Stimulated activated naive B cell treated with anti-CD40 and anti-IgM and Interleukin-4, amounts not matched to agents 10 μg/mL and 1 μg/mL and 100 μg/mL, for 72 hours (primary cell): ENCODE measurements around the gene OTC.

Experiments
- ATAC-seq, 2 donors: fragments of 150-1000 bp; cut with Tn5 transposase; replicated peaks; 2 replicates each; pipeline ENCODE4 v1.10.0; 2021; ENCODE audit warnings: moderate library complexity in 1 of 2
- DNase-seq: peaks from one replicate; pipeline ENCODE4 v3.0.0; 2021
- H3K27ac Mint-ChIP-seq: one replicate; pipeline ENCODE4 v1.8.0; 2022; ENCODE audit warnings: mild to moderate bottlenecking, mixed read lengths
- H3K27me3 Mint-ChIP-seq, 2 donors: one replicate each; pipeline ENCODE4 v1.8.0; 2022; ENCODE audit warnings: mixed read lengths in 2 of 2
- H3K36me3 Mint-ChIP-seq, 2 donors: one replicate each; pipeline ENCODE4 v1.8.0; 2022; ENCODE audit warnings: mixed read lengths in 2 of 2, mild to moderate bottlenecking in 1 of 2
- H3K4me1 Mint-ChIP-seq, 2 donors: one replicate each; pipeline ENCODE4 v1.8.0; 2022; ENCODE audit warnings: mixed read lengths in 2 of 2, mild to moderate bottlenecking in 1 of 2
- H3K4me3 Mint-ChIP-seq, 2 donors: one replicate each; pipeline ENCODE4 v1.8.0; 2022; ENCODE audit warnings: mild to moderate bottlenecking in 2 of 2, mixed read lengths in 2 of 2, moderate library complexity in 1 of 2
- H3K9me3 Mint-ChIP-seq, 2 donors: one replicate each; pipeline ENCODE4 v1.8.0; 2022; ENCODE audit warnings: mixed read lengths in 2 of 2, mild to moderate bottlenecking in 1 of 2

The OTC gene

GRCh38 chrX:38336538-38337240, 15.7 kb upstream of the OTC start:
- no peak for DNase-seq
- Mint-ChIP-seq H3K27me3 (no peaks in the 10 kb centered on the region), H3K4me1 (peaks cover 3 to 7% of the 10 kb centered on the region in 2 donors), H3K9me3 (no peaks in the 10 kb centered on the region), H3K4me3 (no peak overlapping the region), H3K27ac (no peak overlapping the region), H3K36me3 (no peaks in the 10 kb centered on the region)
- no peak for ATAC-seq

DNA sequence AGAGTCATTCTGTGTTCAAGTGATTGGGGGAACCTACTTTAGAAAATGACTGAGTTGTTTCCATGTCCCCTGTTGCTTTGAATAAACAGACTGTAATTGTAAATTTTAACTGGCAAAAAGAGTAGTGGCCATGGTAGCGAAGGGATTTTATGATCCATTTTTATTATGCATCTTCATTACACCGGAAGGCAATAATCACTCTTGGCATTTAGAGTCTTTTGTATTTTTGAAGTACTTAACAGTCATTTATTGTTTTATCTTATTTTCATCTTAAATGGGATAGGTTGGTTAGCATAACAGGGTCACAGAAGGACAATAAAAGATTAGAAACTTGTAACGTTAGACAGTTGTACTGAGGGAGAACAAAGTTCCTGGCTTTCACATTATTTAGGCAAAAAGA, 11.0 kb upstream of the OTC start:
- Mint-ChIP-seq H3K4me3 (no peak overlapping the region), H3K4me1 (peaks cover 3 to 7% of the 10 kb centered on the region in 2 donors), H3K27ac (no peak overlapping the region), H3K27me3 (peaks cover 0 to 5% of the 10 kb centered on the region in 2 donors), H3K9me3 (no peaks in the 10 kb centered on the region), H3K36me3 (no peaks in the 10 kb centered on the region)
- DNase-seq (no peak), ATAC-seq (no peak)

DNA sequence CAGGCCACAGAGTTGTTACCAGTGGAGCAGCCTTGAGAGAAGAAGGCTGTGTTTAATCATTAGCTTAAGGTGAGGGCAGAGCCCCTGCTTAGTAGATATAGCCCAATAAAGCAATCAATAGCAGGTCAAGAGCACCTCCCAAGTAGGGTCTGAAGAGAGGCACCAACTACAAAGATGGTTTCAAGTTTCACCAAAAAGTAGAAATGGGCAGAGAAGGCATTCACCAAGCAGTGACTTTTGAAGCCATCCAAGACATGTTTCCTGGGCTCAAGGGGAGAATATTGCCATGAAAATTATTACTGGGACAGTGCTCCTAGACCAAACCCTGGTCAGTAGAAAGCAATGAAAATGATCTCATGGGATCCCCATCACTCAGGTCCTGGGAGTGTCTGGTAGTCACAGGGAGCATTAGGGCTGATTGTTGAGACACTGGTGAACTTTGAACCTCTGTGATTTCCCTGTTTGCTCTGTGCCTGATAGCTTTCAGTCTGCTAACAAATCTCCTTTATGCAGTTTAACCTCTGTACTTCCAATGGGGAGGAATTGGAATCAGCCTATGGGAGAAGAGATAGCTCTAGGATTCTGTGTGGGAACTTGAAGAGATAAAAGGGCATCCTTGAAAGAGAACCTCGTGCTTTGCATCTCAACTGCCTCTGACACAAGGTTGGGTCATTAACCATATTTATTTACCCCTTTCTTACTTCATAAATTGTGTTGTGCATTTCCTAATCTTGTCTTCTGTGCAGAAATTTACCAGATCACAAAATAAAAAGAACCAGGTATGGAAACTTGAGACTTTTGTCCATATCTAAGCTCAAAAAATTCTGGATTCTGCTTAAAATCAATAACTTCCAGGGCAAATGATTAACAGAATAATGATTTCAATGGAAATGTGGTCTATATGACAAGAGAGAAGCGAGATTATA, 9.3 kb upstream of the OTC start:
- no peak for ATAC-seq
- Mint-ChIP-seq H3K4me3 (no peak overlapping the region), H3K27ac (no peak overlapping the region), H3K27me3 (peaks cover 0 to 5% of the 10 kb centered on the region in 2 donors), H3K9me3 (no peaks in the 10 kb centered on the region), H3K4me1 (peaks cover 0 to 1% of the 10 kb centered on the region in 2 donors), H3K36me3 (no peaks in the 10 kb centered on the region)
- no peak for DNase-seq

DNA sequence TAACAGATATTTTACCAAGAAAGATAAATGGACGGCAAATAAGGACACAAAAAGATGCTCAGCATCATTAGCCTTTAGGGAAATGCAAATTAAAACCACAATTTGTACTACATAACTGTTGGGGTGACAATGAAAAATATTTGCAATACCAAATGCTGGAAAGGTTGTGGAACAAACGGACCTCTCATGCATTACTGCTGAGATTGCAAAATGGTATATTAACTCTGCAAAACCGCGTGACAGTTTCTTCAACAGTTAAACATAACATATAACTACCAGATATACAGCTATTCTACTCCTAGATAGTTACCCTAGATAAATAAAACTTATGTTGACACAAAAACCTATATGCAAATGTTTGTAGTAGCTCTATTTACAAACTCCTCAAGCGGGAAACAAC, 6.3 kb upstream of the OTC start:
- Mint-ChIP-seq H3K4me3 (no peak overlapping the region), H3K27me3 (peaks cover 6 to 14% of the 10 kb centered on the region in 2 donors), H3K27ac (no peak overlapping the region), H3K9me3 (no peaks in the 10 kb centered on the region), H3K4me1 (peaks cover 0 to 1% of the 10 kb centered on the region in 2 donors), H3K36me3 (no peaks in the 10 kb centered on the region)
- ATAC-seq (no peak), DNase-seq (no peak)

DNA sequence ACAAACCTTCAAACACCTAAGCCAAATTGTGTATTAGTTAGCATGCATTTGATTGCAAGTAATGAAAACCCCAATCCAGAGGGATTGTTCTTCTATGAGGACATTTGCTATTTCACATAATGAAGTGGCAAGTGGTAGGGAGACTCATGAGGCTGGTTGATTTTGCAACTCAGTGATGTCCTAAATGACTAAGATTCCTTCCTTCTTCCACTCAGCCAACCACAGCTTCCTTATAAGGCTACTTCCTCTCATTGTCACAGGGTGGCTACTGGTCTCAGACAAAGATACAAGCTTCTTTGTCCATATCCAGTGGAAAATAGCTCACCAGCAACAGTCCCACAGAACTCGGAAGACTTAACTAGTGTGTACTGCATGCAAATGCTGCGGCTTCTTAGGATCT, 5.3 kb upstream of the OTC start:
- Mint-ChIP-seq H3K27ac (no peak overlapping the region), H3K4me3 (no peak overlapping the region), H3K36me3 (no peaks in the 10 kb centered on the region), H3K4me1 (peaks cover 0 to 1% of the 10 kb centered on the region in 2 donors), H3K9me3 (no peaks in the 10 kb centered on the region), H3K27me3 (peaks cover 6 to 14% of the 10 kb centered on the region in 2 donors)
- DNase-seq (no peak), ATAC-seq (peak; percentile 56 to 78)

DNA sequence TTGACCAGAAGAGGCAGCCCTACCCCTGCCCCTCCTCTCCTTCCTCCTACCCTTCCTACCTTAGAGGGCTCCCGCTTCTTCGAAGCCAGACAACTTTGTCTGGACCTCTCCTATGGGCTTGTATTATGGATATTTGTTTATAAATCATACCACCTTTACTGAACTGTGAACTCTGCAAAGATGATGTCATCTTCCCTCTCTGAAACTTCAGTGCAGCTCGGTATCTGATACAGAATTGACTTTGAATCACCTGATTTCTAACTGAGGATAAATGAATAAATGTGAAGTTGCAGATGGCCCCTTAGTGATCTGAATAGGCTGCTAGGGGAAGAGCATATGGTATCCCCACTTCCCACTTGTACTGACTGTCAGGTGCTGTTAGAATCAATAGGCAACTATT, 1.1 kb upstream of the OTC start:
- Mint-ChIP-seq H3K4me3 (no peak overlapping the region), H3K9me3 (no peaks in the 10 kb centered on the region), H3K36me3 (no peaks in the 10 kb centered on the region), H3K27ac (no peak overlapping the region), H3K27me3 (peaks cover 6 to 9% of the 10 kb centered on the region in 2 donors), H3K4me1 (peaks cover 0 to 1% of the 10 kb centered on the region in 2 donors)
- ATAC-seq (no peak), DNase-seq (no peak)

GRCh38 chrX:38356401-38356800, 4.0 kb downstream of the OTC start:
- ATAC-seq (no peak), DNase-seq (no peak)
- Mint-ChIP-seq H3K27me3 (no peaks in the 10 kb centered on the region), H3K4me3 (no peak overlapping the region), H3K36me3 (no peaks in the 10 kb centered on the region), H3K27ac (no peak overlapping the region), H3K4me1 (no peaks in the 10 kb centered on the region), H3K9me3 (no peaks in the 10 kb centered on the region)

DNA sequence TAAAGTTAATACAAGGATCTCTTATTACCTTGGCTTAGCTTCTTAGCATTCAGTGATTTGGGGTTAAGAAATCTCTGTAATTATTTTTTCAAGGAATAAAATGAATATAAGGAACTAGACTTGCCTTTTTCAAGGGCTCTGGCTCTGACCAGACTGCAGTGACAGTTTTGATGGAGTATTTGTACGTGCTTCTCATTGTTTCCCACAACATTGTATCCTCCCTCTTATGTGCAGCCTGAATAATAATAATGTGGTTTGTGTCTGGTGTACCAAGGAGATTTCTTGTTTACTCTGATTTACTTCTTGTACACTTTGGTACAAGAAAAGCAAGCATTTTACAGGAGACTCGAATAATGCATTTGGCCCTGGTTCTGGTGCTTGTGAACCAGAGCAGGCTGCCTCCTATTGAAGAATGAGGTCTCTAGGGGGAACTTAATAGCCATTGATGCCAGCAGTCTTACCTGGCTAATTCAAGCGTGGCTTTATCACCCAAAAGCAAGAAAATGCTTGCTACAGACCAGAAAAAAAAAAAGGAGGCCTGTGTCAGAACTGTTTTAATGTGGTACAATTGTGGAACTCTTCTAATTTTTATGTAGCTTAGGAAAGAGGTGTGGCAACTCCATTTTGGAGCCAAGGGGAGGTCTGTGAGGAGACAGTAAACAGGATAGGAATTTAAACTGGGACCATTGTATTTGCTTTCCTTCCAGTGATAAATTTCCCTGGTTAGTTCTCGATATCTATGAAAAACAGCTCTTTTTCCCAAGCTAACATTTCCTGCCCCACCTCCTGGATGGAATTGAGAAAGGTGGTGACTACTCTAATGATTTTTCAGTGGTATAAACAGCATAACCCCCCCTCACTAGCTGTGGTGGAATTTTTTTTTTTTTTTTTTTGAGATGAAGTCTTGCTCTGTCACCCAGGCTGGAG, 5.6 kb downstream of the OTC start:
- H3K36me3 Mint-ChIP-seq: no peaks in the 10 kb centered on the region
- H3K27ac Mint-ChIP-seq: no peak overlapping the region
- DNase-seq (no peak), ATAC-seq (no peak)
- no peaks in the 10 kb centered on the region for H3K4me1 Mint-ChIP-seq
- H3K4me3 Mint-ChIP-seq: no peak overlapping the region
- peaks cover 0 to 4% of the 10 kb centered on the region in 2 donors for H3K27me3 Mint-ChIP-seq
- no peaks in the 10 kb centered on the region for H3K9me3 Mint-ChIP-seq

- Mint-ChIP-seq H3K4me1 (no peaks in the 10 kb centered on the region), H3K4me3 (no peak overlapping the region), H3K27ac (no peak overlapping the region), H3K36me3 (no peaks in the 10 kb centered on the region), H3K27me3 (peaks cover 0 to 8% of the 10 kb centered on the region in 2 donors), H3K9me3 (no peaks in the 10 kb centered on the region)
- DNase-seq (no peak), ATAC-seq (no peak)
These were observed 10.6 kb downstream of the OTC start for GRCh38 chrX:38363046-38363445.

DNA sequence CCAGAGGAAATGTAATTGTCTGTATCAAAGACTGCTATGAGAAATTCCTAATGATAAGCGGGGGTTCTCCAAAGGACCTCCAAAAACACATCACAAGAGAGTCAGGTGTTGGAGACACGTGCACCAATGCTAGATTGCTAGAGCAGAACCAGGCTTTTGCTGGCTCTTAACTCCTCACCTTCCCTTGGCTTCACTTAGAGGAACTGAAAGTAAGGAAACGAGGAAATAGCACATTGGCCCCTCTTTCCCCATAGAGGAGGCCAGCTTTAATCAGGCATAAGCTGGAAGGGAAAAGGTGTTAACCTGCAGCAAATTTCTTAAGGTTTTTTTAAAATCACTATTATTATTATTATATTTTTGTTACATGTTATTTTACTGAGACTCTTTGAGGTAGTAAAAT, 13.6 kb downstream of the OTC start:
- ATAC-seq (no peak), DNase-seq (no peak)
- H3K4me1 Mint-ChIP-seq: no peaks in the 10 kb centered on the region
- no peaks in the 10 kb centered on the region for H3K9me3 Mint-ChIP-seq
- no peak overlapping the region for H3K27ac Mint-ChIP-seq
- peaks cover 0 to 14% of the 10 kb centered on the region in 2 donors for H3K27me3 Mint-ChIP-seq
- H3K36me3 Mint-ChIP-seq: no peaks in the 10 kb centered on the region
- no peak overlapping the region for H3K4me3 Mint-ChIP-seq

- Mint-ChIP-seq H3K27me3 (peaks cover 0 to 16% of the 10 kb centered on the region in 2 donors), H3K4me3 (no peak overlapping the region), H3K36me3 (no peaks in the 10 kb centered on the region), H3K9me3 (no peaks in the 10 kb centered on the region), H3K4me1 (no peaks in the 10 kb centered on the region), H3K27ac (no peak overlapping the region)
- ATAC-seq: no peak
- DNase-seq: no peak
These were observed 16.4 kb downstream of the OTC start for GRCh38 chrX:38368774-38369173.

GRCh38 chrX:38371641-38372040, 19.2 kb downstream of the OTC start:
- no peaks in the 10 kb centered on the region for H3K4me1 Mint-ChIP-seq
- H3K4me3 Mint-ChIP-seq: no peak overlapping the region
- DNase-seq (no peak), ATAC-seq (no peak)
- H3K27me3 Mint-ChIP-seq: peaks cover 0 to 12% of the 10 kb centered on the region in 2 donors
- no peaks in the 10 kb centered on the region for H3K36me3 Mint-ChIP-seq
- H3K27ac Mint-ChIP-seq: no peak overlapping the region
- no peaks in the 10 kb centered on the region for H3K9me3 Mint-ChIP-seq

- Mint-ChIP-seq H3K9me3 (peaks cover 0 to 3% of the 10 kb centered on the region in 2 donors), H3K27ac (no peak overlapping the region), H3K27me3 (peaks cover 11 to 20% of the 10 kb centered on the region in 2 donors), H3K4me3 (no peak overlapping the region), H3K36me3 (no peaks in the 10 kb centered on the region), H3K4me1 (no peaks in the 10 kb centered on the region)
- no peak for ATAC-seq
- DNase-seq: no peak
These were observed 22.0 kb downstream of the OTC start for GRCh38 chrX:38374431-38374830.

GRCh38 chrX:38375891-38376290, 23.5 kb downstream of the OTC start:
- H3K27ac Mint-ChIP-seq: no peak overlapping the region
- peaks cover 0 to 3% of the 10 kb centered on the region in 2 donors for H3K9me3 Mint-ChIP-seq
- H3K36me3 Mint-ChIP-seq: no peaks in the 10 kb centered on the region

More at GRCh38 chrX:38375891-38376290, 23.5 kb downstream of the OTC start:
- no peaks in the 10 kb centered on the region for H3K4me1 Mint-ChIP-seq
- ATAC-seq (peak; percentile 46 to 55), DNase-seq (no peak)
- peaks cover 11 to 14% of the 10 kb centered on the region in 2 donors for H3K27me3 Mint-ChIP-seq
- H3K4me3 Mint-ChIP-seq: no peak overlapping the region
